22Rv1 (cell line): ENCODE measurements around the gene TPM2.

Experiments used
- H3K27ac ChIP-seq: fragments of 450-650 bp; 2 replicates; pipeline ENCODE4 v1.5.1; 2017
- ZFX ChIP-seq: fragments of 450-650 bp; IDR thresholded peaks from 2 replicates; pipeline ENCODE4 v1.6.1; 2017; ENCODE audit warnings: antibody characterized with exemption, borderline replicate concordance
- TF ChIP-seq, protein P1 (sequence below): fragments of 450-650 bp; IDR thresholded peaks from 2 replicates; pipeline ENCODE4 v1.5.1; 2017; ENCODE audit warnings: mild to moderate bottlenecking

Gene TPM2

DNA sequence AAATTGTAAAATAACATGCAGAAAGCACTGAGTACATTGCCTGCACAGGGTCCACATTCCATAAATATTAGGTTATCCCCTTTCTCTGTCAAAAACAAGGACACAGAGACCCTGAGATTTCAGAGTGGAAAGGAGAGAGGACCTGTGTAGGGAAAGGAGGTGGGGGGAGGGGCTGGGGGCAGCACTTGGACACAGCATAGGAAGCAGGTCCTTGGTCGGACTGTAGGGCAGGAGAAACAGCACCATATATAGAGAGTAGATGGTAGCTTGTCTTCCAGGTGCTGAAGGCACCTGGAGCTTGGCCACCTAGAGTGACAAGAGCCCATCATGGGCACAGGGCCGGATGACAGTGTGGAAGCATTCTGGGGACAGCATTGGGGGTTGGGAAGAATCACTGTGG, 2.4 kb downstream of the TPM2 start:
- no peak for TF ChIP-seq ZFX
- TF ChIP-seq, protein P1, sequence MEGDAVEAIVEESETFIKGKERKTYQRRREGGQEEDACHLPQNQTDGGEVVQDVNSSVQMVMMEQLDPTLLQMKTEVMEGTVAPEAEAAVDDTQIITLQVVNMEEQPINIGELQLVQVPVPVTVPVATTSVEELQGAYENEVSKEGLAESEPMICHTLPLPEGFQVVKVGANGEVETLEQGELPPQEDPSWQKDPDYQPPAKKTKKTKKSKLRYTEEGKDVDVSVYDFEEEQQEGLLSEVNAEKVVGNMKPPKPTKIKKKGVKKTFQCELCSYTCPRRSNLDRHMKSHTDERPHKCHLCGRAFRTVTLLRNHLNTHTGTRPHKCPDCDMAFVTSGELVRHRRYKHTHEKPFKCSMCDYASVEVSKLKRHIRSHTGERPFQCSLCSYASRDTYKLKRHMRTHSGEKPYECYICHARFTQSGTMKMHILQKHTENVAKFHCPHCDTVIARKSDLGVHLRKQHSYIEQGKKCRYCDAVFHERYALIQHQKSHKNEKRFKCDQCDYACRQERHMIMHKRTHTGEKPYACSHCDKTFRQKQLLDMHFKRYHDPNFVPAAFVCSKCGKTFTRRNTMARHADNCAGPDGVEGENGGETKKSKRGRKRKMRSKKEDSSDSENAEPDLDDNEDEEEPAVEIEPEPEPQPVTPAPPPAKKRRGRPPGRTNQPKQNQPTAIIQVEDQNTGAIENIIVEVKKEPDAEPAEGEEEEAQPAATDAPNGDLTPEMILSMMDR, result no peak
- H3K27ac ChIP-seq, result no peak overlapping the region

DNA sequence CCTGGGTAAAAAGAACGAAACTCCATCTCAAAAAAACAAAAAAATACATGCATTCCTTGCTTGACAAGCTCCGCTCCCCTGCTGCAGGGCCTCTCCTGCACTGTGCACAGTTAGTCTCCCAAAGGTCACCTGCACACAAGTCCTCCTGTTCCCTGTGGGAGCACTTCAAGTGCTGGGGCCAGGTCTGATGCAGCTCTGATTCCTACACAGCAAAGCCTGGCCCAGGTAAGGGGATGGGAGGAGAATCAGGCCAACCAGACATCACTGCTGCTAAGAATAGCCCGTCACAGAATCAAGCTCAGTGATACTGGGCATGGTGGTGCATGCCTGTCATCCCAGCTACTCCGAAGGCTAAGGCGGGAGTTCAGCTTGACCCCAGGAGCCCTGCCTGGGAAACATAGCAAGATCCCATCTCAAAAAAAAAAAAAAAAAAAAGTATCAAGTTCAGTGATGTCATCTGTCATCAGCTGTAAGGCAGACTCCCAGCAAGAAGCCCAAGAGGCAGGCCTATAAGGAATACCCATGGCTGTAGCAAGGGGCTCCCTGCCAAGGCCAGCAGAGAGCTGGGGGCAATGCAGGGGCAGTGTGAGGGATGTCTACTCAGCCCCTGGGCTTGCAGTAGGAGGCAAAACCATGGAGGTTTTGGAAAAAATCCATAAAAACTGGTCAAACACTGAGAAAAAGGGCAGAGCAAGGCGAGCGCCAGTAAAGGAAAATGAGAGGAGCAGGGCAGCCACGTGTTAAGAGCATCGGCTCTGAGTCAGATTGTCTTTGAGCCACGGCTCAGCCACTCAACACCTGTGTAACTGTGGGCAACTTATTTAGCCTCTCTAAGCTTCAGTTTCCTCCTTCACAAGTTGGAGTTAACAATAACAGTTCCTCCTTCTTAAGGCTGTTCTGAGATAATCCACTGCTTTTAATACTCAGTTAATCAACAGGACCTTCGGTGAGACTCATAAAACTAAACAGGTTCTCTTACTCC, 3.2 kb downstream of the TPM2 start:
- H3K27ac ChIP-seq, result no peak overlapping the region
- no peak for TF ChIP-seq ZFX
- TF ChIP-seq, protein P1, result no peak

DNA sequence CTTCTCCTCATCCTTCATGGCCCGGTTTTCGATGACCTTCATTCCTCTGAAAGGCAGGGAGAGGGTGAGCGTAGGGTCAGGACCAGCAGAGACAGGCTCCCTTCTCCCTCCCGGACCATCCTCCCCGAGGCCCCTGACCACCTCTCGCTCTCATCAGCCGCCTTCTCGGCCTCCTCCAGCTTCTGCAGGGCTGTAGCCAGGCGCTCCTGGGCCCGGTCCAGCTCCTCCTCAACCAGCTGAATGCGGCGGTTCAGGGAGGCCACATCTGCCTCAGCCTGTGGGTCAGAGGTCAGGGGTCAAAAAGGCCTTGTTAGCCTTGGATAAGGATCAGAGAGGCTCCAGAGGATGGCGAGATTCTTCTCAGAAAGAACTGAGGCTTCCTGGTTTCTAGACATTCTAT, 4.2 kb downstream of the TPM2 start:
- no peak overlapping the region for H3K27ac ChIP-seq
- no peak for TF ChIP-seq ZFX
- TF ChIP-seq, protein P1, result no peak

DNA sequence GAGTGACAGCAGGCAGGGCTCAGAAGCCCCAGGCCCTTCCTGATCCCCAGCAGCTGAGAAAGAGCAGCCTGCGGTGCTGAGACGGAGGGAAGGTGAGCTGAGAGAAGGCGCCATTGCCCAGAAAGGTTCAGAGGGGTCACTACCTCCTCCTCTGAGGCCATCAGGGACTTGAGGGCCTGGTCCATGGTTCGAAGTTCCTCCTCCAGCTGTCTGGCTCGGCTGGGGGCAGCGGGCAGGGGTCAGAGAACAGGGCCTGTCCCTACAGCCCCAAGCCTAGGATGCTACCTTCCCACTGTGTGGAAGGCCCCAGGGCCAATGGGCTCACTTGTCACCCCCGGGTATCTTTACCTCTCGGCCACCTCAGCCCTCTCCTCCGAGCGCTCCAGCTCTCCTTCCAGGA, 4.8 kb downstream of the TPM2 start:
- no peak overlapping the region for H3K27ac ChIP-seq
- no peak for TF ChIP-seq ZFX
- TF ChIP-seq, protein P1, result no peak

DNA sequence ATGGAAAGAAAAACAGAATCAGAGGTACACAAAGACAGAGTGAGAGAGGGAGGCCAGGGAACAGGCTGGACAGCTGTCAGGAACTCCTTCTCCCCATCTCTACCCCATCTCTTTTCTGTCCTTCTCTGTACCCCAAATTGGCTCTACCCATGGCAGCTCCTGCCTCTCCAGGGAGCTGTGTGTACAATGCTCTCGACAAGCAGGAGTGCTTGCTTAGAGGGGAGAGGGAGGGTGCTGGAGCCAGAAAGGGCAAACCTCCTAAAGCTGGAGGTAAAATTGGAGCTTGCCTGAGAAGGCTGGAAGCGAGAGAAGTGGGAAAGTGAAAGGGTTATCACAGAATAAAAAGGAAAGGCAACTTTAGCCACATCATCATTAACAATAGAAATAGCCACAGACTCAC, 6.4 kb downstream of the TPM2 start:
- no peak overlapping the region for H3K27ac ChIP-seq
- no peak for TF ChIP-seq ZFX
- TF ChIP-seq, protein P1, result no peak

DNA sequence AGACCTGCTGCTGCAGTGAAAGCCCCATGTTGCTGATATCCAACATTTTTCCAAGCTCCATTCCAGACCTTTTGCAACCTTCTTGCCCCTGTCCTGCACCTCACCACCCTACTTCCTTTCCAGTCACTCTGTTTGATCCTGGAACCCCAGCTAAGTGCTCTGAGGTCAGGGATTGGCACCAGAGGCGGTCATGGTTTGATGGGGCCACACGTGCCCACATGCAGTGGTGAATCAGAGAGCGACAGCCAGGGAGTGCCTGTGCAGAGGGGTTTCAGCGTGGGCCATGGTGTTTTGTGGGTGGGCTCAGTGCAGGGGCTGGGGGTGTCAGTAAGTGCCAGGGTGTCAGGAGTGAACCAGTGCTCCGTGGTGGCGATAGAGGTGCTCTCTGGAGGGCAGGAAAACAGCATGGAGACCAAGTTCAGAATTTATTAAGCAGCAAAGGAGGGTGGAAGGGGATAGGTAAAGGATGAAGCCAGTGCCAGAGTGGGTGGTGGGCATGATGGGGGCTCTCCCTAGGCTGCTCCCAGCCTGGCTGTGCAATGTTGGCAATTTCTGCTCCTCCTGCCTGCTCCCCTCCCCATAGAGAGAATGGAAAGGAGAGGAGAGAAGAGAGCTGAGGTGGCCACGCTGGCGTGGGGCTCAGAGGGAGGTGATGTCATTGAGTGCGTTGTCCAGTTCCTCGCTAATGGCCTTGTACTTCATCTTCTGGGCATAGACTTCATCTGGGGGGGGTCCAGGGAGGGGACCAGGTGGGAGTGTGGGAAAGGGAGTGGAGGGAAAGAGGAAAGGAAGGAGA, 7.0 kb downstream of the TPM2 start:
- no peak for TF ChIP-seq ZFX
- TF ChIP-seq, protein P1, result no peak
- no peak overlapping the region for H3K27ac ChIP-seq
